Tongue (tissue), 2 donors: Measurements from ENCODE around the gene ATAD3A. TPM values are rescaled to one million over a fixed set of nuclear protein-coding genes. Genes with fewer than 3 reads are reported as not detected.

Experiments used
- DNase-seq: peaks from one replicate; pipeline ENCODE4 v3.0.0-alpha.2; 2015
- total RNA-seq: library from RNA; depleted of rRNA; stranded (reverse); fragments of >200 nt; gene quantifications from one replicate; pipeline ENCODE4 v1.2.3, GENCODE V29; 2014

Gene ATAD3A
- total RNA-seq, 1 donor from 2014 or later: 21.3 TPM

GRCh38 chr1:1583347-1584010 lies 71.5 kb downstream of the ATAD3A start:
- DNase-seq: no peak

Other genes with a start within 250 kb of the ATAD3A start
- 34.6 TPM for gene UBE2J2, start 238.3 kb upstream of the ATAD3A start, total RNA-seq
- gene SCNN1D, start 231.7 kb upstream of the ATAD3A start, total RNA-seq: 4.8 TPM
- 73.3 TPM for gene ACAP3, start 204.2 kb upstream of the ATAD3A start, total RNA-seq
- 15.1 TPM for gene PUSL1, start 203.6 kb upstream of the ATAD3A start, total RNA-seq
- gene INTS11, start 187.5 kb upstream of the ATAD3A start, total RNA-seq: 61.5 TPM
- 17.5 TPM for gene CPTP, start 187.4 kb upstream of the ATAD3A start, total RNA-seq
- gene TAS1R3, start 180.9 kb upstream of the ATAD3A start, total RNA-seq: 1.9 TPM
- gene DVL1, start 162.7 kb upstream of the ATAD3A start, total RNA-seq: 82.8 TPM
- gene MXRA8, start 153.6 kb upstream of the ATAD3A start, total RNA-seq: 95.3 TPM
- 75.3 TPM for gene AURKAIP1, start 137.0 kb upstream of the ATAD3A start, total RNA-seq
- 174 TPM for gene CCNL2, start 112.8 kb upstream of the ATAD3A start, total RNA-seq
- gene MRPL20, start 104.9 kb upstream of the ATAD3A start, total RNA-seq: 101 TPM
- 13.4 TPM for gene ANKRD65, start 90.9 kb upstream of the ATAD3A start, total RNA-seq
- gene VWA1, start 76.5 kb upstream of the ATAD3A start, total RNA-seq: 39.3 TPM
- 1.3 TPM for gene ATAD3C, start 62.5 kb upstream of the ATAD3A start, total RNA-seq
- gene ATAD3B, start 40.4 kb upstream of the ATAD3A start, total RNA-seq: 10.5 TPM
- gene TMEM240, start 28.5 kb downstream of the ATAD3A start, total RNA-seq: 2.4 TPM
- 55.7 TPM for gene SSU72, start 62.7 kb downstream of the ATAD3A start, total RNA-seq
- gene FNDC10, start 88.0 kb downstream of the ATAD3A start, total RNA-seq: 1.0 TPM
- 79.5 TPM for gene MIB2, start 103.3 kb downstream of the ATAD3A start, total RNA-seq
- 18.1 TPM for gene MMP23B, start 120.0 kb downstream of the ATAD3A start, total RNA-seq
- gene CDK11B, start 146.8 kb downstream of the ATAD3A start, total RNA-seq: 12.2 TPM
- gene SLC35E2B, start 180.6 kb downstream of the ATAD3A start, total RNA-seq: 36.9 TPM
- gene CDK11A, start 212.2 kb downstream of the ATAD3A start, total RNA-seq: 17.5 TPM